HCT116 (cell line): ENCODE data around the gene TEX2. TPM values are rescaled to one million over a fixed set of nuclear protein-coding genes. Genes with fewer than 3 reads are reported as not detected.
"Not testable (repeated sequence)": the region's sequence is repeated elsewhere in the genome, so short reads cannot be mapped to it uniquely, and the experiment has no call there.

ENCODE experiments used
- ATAC-seq: fragments of 200-7000 bp; cut with Tn5 transposase; 2 replicates; pipeline ENCODE4 v1.9.1; 2020; ENCODE audit warnings: mild to moderate bottlenecking, moderate library complexity
- BruUV-seq: library from RNA; stranded (reverse); fragments of 400-500 nt; replicated peaks from 2 replicates; lab custom pipeline; 2021; lab: Mats Ljungman, UMichigan
- CTCF ChIA-PET: fragments of 300-600 bp; sonication (Branson Sonifier 250); formaldehyde crosslinking; loops from one replicate; lab custom pipeline; 2021; ENCODE audit warnings: antibody characterized with exemption; lab: Charles Lee
- POLR2A ChIA-PET: fragments of 300-600, 350-600 bp; sonication (Branson Sonifier 250); formaldehyde crosslinking; loops from one replicate; lab custom pipeline; 2021; ENCODE audit warnings: antibody characterized with exemption; lab: Charles Lee
- RAD21 ChIA-PET, 2 experiments: fragments of 300-600 bp; sonication (Branson Sonifier 250); formaldehyde crosslinking; loops; one replicate each; lab custom pipeline; 2023; ENCODE audit warnings: low total read pairs in 2 of 2; ENCODE audit not compliant: uncharacterized antibody in 2 of 2, unreplicated experiment in 2 of 2, low non-redundant PET in 1 of 2; lab: Charles Lee
- DNase-seq: peaks from one replicate; pipeline ENCODE4 v3.0.0-alpha.2; 2010; ENCODE audit warnings: low read depth, low spot score
- H2AFZ ChIP-seq: fragments of 200-600 bp; shearing (Covaris generic), sonication (generic); 2 replicates; pipeline ENCODE4 v1.6.1; 2017; ENCODE audit warnings: low read depth, mixed run types, mixed read lengths, antibody characterized with exemption, low read length; ENCODE audit not compliant: poor library complexity, severe bottlenecking
- H3K27ac ChIP-seq: 2 replicates; pipeline ENCODE4 v1.5.1; 2012; ENCODE audit warnings: low read depth, low read length
- H3K27me3 ChIP-seq: fragments of 200-600 bp; sonication (generic); 2 replicates; pipeline ENCODE4 v1.6.1; 2016; ENCODE audit warnings: mixed run types, low read length, mixed read lengths; ENCODE audit not compliant: insufficient read depth
- H3K36me3 ChIP-seq, 2 experiments: fragments of 200-500 bp in 1 of 2; fragments of 200-600 bp in 1 of 2; sonication (Bioruptor generic) in 1 of 2; sonication (generic) in 1 of 2; 2 replicates each; pipeline versions ENCODE4 v1.5.1 to v1.6.1; 2014 to 2016; ENCODE audit warnings: low read length in 2 of 2, inconsistent platforms in 1 of 2, mixed read lengths in 1 of 2, mixed run types in 1 of 2; ENCODE audit not compliant: insufficient read depth in 2 of 2, control insufficient read depth in 1 of 2
- H3K4me1 ChIP-seq, 2 experiments: fragments of 200-600 bp in 1 of 2; sonication (generic) in 1 of 2; 2 replicates each; pipeline versions ENCODE4 v1.5.1 to v1.6.1; 2012 to 2017; ENCODE audit warnings: low read length in 2 of 2, inconsistent platforms in 1 of 2, mild to moderate bottlenecking in 1 of 2, mixed read lengths in 1 of 2, mixed run types in 1 of 2, moderate library complexity in 1 of 2; ENCODE audit not compliant: insufficient read depth in 2 of 2, control insufficient read depth in 1 of 2
- H3K4me2 ChIP-seq: fragments of 200-600 bp; sonication (generic); 2 replicates; pipeline ENCODE4 v1.6.1; 2017; ENCODE audit warnings: mixed run types, low read length, mixed read lengths
- H3K4me3 ChIP-seq, 2 experiments: fragments of 200-600 bp in 1 of 2; sonication (generic) in 1 of 2; replicated peaks in 1 of 2; 2 replicates each; pipeline ENCODE4 v1.5.1; 2011 to 2016; ENCODE audit warnings: low read length in 2 of 2, control low read depth in 1 of 2, low read depth in 1 of 2, mild to moderate bottlenecking in 1 of 2, mixed read lengths in 1 of 2, mixed run types in 1 of 2
- H3K79me2 ChIP-seq: fragments of 200-600 bp; sonication (generic); 2 replicates; pipeline ENCODE4 v1.6.1; 2017; ENCODE audit warnings: mild to moderate bottlenecking, mixed run types, low read length, moderate library complexity, mixed read lengths; ENCODE audit not compliant: insufficient read depth
- H3K9ac ChIP-seq: fragments of 200-600 bp; sonication (generic); 2 replicates; pipeline ENCODE4 v1.6.1; 2016; ENCODE audit warnings: low read length, mixed read lengths
- H3K9me2 ChIP-seq: fragments of 200-600 bp; sonication (generic), shearing (Covaris generic); 2 replicates; pipeline ENCODE4 v1.6.1; 2017; ENCODE audit warnings: mixed run types, mild to moderate bottlenecking, moderate library complexity; ENCODE audit not compliant: insufficient read depth
- H3K9me3 ChIP-seq, 2 experiments: fragments of 200-500 bp in 1 of 2; fragments of 200-600 bp in 1 of 2; sonication (Bioruptor generic) in 1 of 2; sonication (generic) in 1 of 2; 2 replicates each; pipeline ENCODE4 v1.6.1; 2014 to 2017; ENCODE audit warnings: low read length in 2 of 2, mixed read lengths in 2 of 2, inconsistent platforms in 1 of 2, low read depth in 1 of 2, mild to moderate bottlenecking in 1 of 2, mixed run types in 1 of 2, moderate library complexity in 1 of 2; ENCODE audit not compliant: control insufficient read depth in 1 of 2, insufficient read depth in 1 of 2
- H4K20me1 ChIP-seq: fragments of 200-600 bp; sonication (generic), shearing (Covaris generic); 2 replicates; pipeline ENCODE4 v1.6.1; 2017; ENCODE audit warnings: mixed run types, mild to moderate bottlenecking, moderate library complexity; ENCODE audit not compliant: insufficient read depth
- CBX3 ChIP-seq: IDR thresholded peaks from 2 replicates; pipeline ENCODE4 v1.6.1; 2012; ENCODE audit warnings: low read depth
- EGR1 ChIP-seq: IDR thresholded peaks from 2 replicates; pipeline ENCODE4 v1.6.1; 2012; ENCODE audit warnings: low read depth
- EZH2 ChIP-seq: fragments of 200-600 bp; sonication (generic); IDR thresholded peaks from 2 replicates; pipeline ENCODE4 v1.6.1; 2017; ENCODE audit warnings: antibody characterized with exemption, mixed run types
- FOSL1 ChIP-seq: IDR thresholded peaks from 2 replicates; pipeline ENCODE4 v1.6.1; 2012; ENCODE audit warnings: low read depth
- POLR2AphosphoS5 ChIP-seq: IDR thresholded peaks from 2 replicates; pipeline ENCODE4 v1.6.1; 2011; ENCODE audit warnings: mild to moderate bottlenecking, low read depth, low read length, moderate library complexity
- REST ChIP-seq: IDR thresholded peaks from 2 replicates; pipeline ENCODE4 v1.6.1; 2012; ENCODE audit warnings: low read depth
- SIN3A ChIP-seq: IDR thresholded peaks from 2 replicates; pipeline ENCODE4 v1.6.1; 2012; ENCODE audit warnings: low read depth
- TCF7L2 ChIP-seq: IDR thresholded peaks from 2 replicates; pipeline ENCODE4 v1.7.0; 2011; ENCODE audit warnings: borderline replicate concordance, inconsistent platforms; ENCODE audit not compliant: insufficient read depth, insufficient read length; ENCODE audit errors: extremely low read depth
- YY1 ChIP-seq: IDR thresholded peaks from 2 replicates; pipeline ENCODE4 v1.6.1; 2011; ENCODE audit warnings: low read length, low read depth, moderate library complexity, mild to moderate bottlenecking; ENCODE audit not compliant: insufficient replicate concordance; ENCODE audit errors: extremely low read depth
- ZFX ChIP-seq: fragments of 450-650 bp; IDR thresholded peaks from 2 replicates; pipeline ENCODE4 v1.6.1; 2017
- intact Hi-C: fragments of 100-400 bp; cut with micrococcal nuclease; formaldehyde crosslinking; loops from 2 replicates; pipeline ENCODE4 v1.10.0; 2022
- total RNA-seq: library from RNA; stranded (reverse); gene quantifications from one replicate; pipeline ENCODE4 v1.2.1, GENCODE V29; 2021; ENCODE audit not compliant: unreplicated experiment

TEX2 gene
- total RNA-seq, 1 experiment from 2014 or later = 24.6 TPM

- no peak overlapping the region for H3K9ac ChIP-seq
- ChIA-PET CTCF (no interaction called here), POLR2A (no interaction called here), RAD21 (no interaction called here)
- no peaks in the 10 kb centered on the region for H3K9me2 ChIP-seq
- no peak for TF ChIP-seq REST
- TF ChIP-seq FOSL1 = no peak
- no peak for TF ChIP-seq ZFX
- no peak for TF ChIP-seq CBX3
- TF ChIP-seq TCF7L2 = no peak
- TF ChIP-seq POLR2AphosphoS5 = no peak
- TF ChIP-seq SIN3A = no peak
- TF ChIP-seq YY1 = no peak
- no peak for TF ChIP-seq EZH2
- no peak for TF ChIP-seq EGR1
- no peak overlapping the region for H3K4me3 ChIP-seq
- H3K27me3 ChIP-seq = no peaks in the 10 kb centered on the region
- H3K9me3 ChIP-seq = no peaks in the 10 kb centered on the region
- no peak overlapping the region for H3K4me2 ChIP-seq
- ATAC-seq (no peak), DNase-seq (no peak)
- H2AFZ ChIP-seq = no peak overlapping the region
- H4K20me1 ChIP-seq = no peaks in the 10 kb centered on the region
- intact Hi-C loops = no loop called here
- BruUV-seq = no TSS peak
- no peak overlapping the region for H3K27ac ChIP-seq
- peaks cover 12% of the 10 kb centered on the region for H3K79me2 ChIP-seq
- peaks cover 4 to 7% of the 10 kb centered on the region in 2 experiments; a peak in 2 of 4 replicates for H3K4me1 ChIP-seq
- H3K36me3 ChIP-seq = no peaks in the 10 kb centered on the region
These were observed 41.4 kb downstream of the TEX2 start for GRCh38 chr17:64221679-64222078.

GRCh38 chr17:64220604-64221003 is 42.5 kb downstream of the TEX2 start:
- H3K9me2 ChIP-seq, H3K9me3 ChIP-seq, intact Hi-C loops, H3K27me3 ChIP-seq, H3K27ac ChIP-seq, RAD21 ChIA-PET, BruUV-seq, ATAC-seq, CTCF ChIA-PET, H3K36me3 ChIP-seq, H2AFZ ChIP-seq, H3K4me2 ChIP-seq, DNase-seq, H3K79me2 ChIP-seq, POLR2A ChIA-PET, H4K20me1 ChIP-seq, H3K9ac ChIP-seq, H3K4me3 ChIP-seq: not testable (repeated sequence)
- H3K4me1 ChIP-seq = peaks cover 4 to 10% of the 10 kb centered on the region in 2 experiments; a peak in 2 of 4 replicates
